PC-3 (cell line): Measurements from ENCODE around the gene CABLES1. TPM values are rescaled to one million over a fixed set of nuclear protein-coding genes. Genes with fewer than 3 reads are reported as not detected.

Source experiments
- ATAC-seq: fragments of 200-7000 bp; cut with Tn5 transposase; 2 replicates; pipeline ENCODE4 v1.9.1; 2020; ENCODE audit warnings: mild to moderate bottlenecking, moderate library complexity
- BruUV-seq: library from RNA; stranded (reverse); fragments of 400-500 nt; replicated peaks from 2 replicates; lab custom pipeline; 2021; lab: Mats Ljungman, UMichigan
- CTCF ChIA-PET: fragments of 300-600 bp; sonication (Branson Sonifier 250); formaldehyde crosslinking; loops from one replicate; lab custom pipeline; 2022; ENCODE audit warnings: antibody characterized with exemption; lab: Charles Lee
- POLR2A ChIA-PET: fragments of 300-600 bp; sonication (Branson Sonifier 250); formaldehyde crosslinking; loops from one replicate; lab custom pipeline; 2022; ENCODE audit warnings: antibody characterized with exemption; ENCODE audit not compliant: unreplicated experiment; lab: Charles Lee
- DNase-seq: peaks from one replicate; pipeline ENCODE4 v3.0.0-alpha.2; 2015
- H2AFZ ChIP-seq: fragments of 300-600 bp; sonication (generic); 2 replicates; pipeline ENCODE4 v1.6.0; 2016; ENCODE audit warnings: antibody characterized with exemption, low read length
- H3F3A ChIP-seq: fragments of 300-600 bp; sonication (generic); one replicate; pipeline ENCODE4 v1.6.0; 2017; ENCODE audit warnings: antibody characterized with exemption, low read length, control low read depth, mild to moderate bottlenecking; ENCODE audit not compliant: unreplicated experiment
- H3K27ac ChIP-seq: fragments of 300-600 bp; sonication (generic); 2 replicates; pipeline ENCODE4 v1.5.1; 2016; ENCODE audit warnings: mild to moderate bottlenecking, low read length
- H3K27me3 ChIP-seq: fragments of 300-600 bp; sonication (generic); 2 replicates; pipeline ENCODE4 v1.6.1; 2016; ENCODE audit warnings: low read length, mixed read lengths
- H3K36me3 ChIP-seq: fragments of 300-600 bp; sonication (generic); 2 replicates; pipeline ENCODE4 v1.6.1; 2016; ENCODE audit warnings: low read depth, mixed run types, low read length, mixed read lengths
- H3K4me1 ChIP-seq: fragments of 300-600 bp; sonication (generic); 2 replicates; pipeline ENCODE4 v1.5.1; 2016; ENCODE audit warnings: low read length; ENCODE audit not compliant: insufficient read depth
- H3K4me2 ChIP-seq: fragments of 300-600 bp; sonication (generic); 2 replicates; pipeline ENCODE4 v1.6.0; 2016; ENCODE audit warnings: low read length
- H3K4me3 ChIP-seq: fragments of 300-600 bp; sonication (generic); 2 replicates; pipeline ENCODE4 v1.5.1; 2016; ENCODE audit warnings: mild to moderate bottlenecking, low read length, mixed read lengths
- H3K79me2 ChIP-seq: fragments of 300-600 bp; sonication (generic); 2 replicates; pipeline ENCODE4 v1.6.1; 2017; ENCODE audit warnings: low read length, mixed read lengths
- H3K9ac ChIP-seq: fragments of 300-600 bp; sonication (generic); 2 replicates; pipeline ENCODE4 v1.6.0; 2016; ENCODE audit warnings: mild to moderate bottlenecking, low read length
- H3K9me2 ChIP-seq: fragments of 300-600 bp; sonication (generic); replicated peaks from 2 replicates; pipeline ENCODE4 v1.6.1; 2016; ENCODE audit warnings: mixed run types, low read length, mixed read lengths
- H3K9me3 ChIP-seq: fragments of 300-600 bp; sonication (generic); 2 replicates; pipeline ENCODE4 v1.6.1; 2016; ENCODE audit warnings: low read length, mixed read lengths
- H4K20me1 ChIP-seq: fragments of 300-600 bp; sonication (generic); 2 replicates; pipeline ENCODE4 v1.6.1; 2016; ENCODE audit warnings: low read length, mixed read lengths
- EZH2 ChIP-seq: fragments of 300-600 bp; sonication (generic); IDR thresholded peaks from one replicate; pipeline ENCODE4 v1.6.1; 2017; ENCODE audit warnings: antibody characterized with exemption, mild to moderate bottlenecking, low read length; ENCODE audit not compliant: unreplicated experiment
- EZH2phosphoT487 ChIP-seq: fragments of 300-600 bp; sonication (generic); IDR thresholded peaks from 2 replicates; pipeline ENCODE4 v1.6.1; 2018; ENCODE audit warnings: mild to moderate bottlenecking, antibody characterized with exemption, low read length, borderline replicate concordance
- intact Hi-C: fragments of 100-400 bp; cut with micrococcal nuclease; formaldehyde crosslinking; loops from 2 replicates; pipeline ENCODE4 v1.9.0; 2023
- total RNA-seq: library from RNA; depleted of rRNA; stranded (reverse); fragments of >200 nt; gene quantifications from 2 replicates; pipeline ENCODE4 v1.2.3, GENCODE V29; 2014
- TF ChIP-seq, protein P1 (sequence below): fragments of 300-600 bp; sonication (generic); conservative IDR thresholded peaks from 2 replicates; pipeline ENCODE4 v1.5.1; 2017; ENCODE audit warnings: antibody characterized with exemption, low read depth, mild to moderate bottlenecking, low read length

The CABLES1 gene
- total RNA-seq, 1 experiment from 2014 or later = 18.6 TPM

DNA sequence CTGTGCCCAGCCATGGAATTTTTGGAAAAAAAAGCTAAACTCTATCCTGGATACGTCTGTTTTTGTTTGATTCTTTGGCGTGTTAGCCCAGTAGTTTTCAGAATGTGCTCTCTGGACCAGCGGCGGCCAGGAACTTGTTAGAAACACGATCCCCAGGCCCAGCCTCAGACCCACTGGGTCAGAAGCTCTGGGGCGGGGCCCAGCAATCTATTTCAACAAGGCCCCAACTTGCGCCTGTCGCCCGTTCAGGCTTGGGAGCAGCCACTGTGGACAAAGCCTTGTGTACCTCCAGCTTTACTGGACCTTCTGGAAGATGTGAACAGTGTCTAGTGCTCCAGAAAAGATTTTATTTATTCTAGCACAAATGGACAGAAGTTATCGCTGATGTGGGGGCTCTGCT, 14.3 kb downstream of the CABLES1 start:
- H3K4me3 ChIP-seq = no peak overlapping the region
- no peak overlapping the region for H2AFZ ChIP-seq
- no peaks in the 10 kb centered on the region for H3F3A ChIP-seq
- peaks cover 5% of the 10 kb centered on the region for H3K4me1 ChIP-seq
- H3K27ac ChIP-seq = no peak overlapping the region
- BruUV-seq = no TSS peak
- H3K9ac ChIP-seq = no peak overlapping the region
- peaks cover 25% of the 10 kb centered on the region for H3K79me2 ChIP-seq
- intact Hi-C loops = no loop called here
- TF ChIP-seq, protein P1, sequence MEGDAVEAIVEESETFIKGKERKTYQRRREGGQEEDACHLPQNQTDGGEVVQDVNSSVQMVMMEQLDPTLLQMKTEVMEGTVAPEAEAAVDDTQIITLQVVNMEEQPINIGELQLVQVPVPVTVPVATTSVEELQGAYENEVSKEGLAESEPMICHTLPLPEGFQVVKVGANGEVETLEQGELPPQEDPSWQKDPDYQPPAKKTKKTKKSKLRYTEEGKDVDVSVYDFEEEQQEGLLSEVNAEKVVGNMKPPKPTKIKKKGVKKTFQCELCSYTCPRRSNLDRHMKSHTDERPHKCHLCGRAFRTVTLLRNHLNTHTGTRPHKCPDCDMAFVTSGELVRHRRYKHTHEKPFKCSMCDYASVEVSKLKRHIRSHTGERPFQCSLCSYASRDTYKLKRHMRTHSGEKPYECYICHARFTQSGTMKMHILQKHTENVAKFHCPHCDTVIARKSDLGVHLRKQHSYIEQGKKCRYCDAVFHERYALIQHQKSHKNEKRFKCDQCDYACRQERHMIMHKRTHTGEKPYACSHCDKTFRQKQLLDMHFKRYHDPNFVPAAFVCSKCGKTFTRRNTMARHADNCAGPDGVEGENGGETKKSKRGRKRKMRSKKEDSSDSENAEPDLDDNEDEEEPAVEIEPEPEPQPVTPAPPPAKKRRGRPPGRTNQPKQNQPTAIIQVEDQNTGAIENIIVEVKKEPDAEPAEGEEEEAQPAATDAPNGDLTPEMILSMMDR = no peak
- TF ChIP-seq EZH2 = no peak
- no peak for TF ChIP-seq EZH2phosphoT487
- POLR2A ChIA-PET = no interaction called here
- no peak for ATAC-seq
- H3K4me2 ChIP-seq = no peak overlapping the region
- CTCF ChIA-PET = no interaction called here
- no peaks in the 10 kb centered on the region for H3K9me2 ChIP-seq
- no peak for DNase-seq
- H4K20me1 ChIP-seq = no peaks in the 10 kb centered on the region
- H3K27me3 ChIP-seq = no peaks in the 10 kb centered on the region
- no peaks in the 10 kb centered on the region for H3K9me3 ChIP-seq
- no peaks in the 10 kb centered on the region for H3K36me3 ChIP-seq

DNA sequence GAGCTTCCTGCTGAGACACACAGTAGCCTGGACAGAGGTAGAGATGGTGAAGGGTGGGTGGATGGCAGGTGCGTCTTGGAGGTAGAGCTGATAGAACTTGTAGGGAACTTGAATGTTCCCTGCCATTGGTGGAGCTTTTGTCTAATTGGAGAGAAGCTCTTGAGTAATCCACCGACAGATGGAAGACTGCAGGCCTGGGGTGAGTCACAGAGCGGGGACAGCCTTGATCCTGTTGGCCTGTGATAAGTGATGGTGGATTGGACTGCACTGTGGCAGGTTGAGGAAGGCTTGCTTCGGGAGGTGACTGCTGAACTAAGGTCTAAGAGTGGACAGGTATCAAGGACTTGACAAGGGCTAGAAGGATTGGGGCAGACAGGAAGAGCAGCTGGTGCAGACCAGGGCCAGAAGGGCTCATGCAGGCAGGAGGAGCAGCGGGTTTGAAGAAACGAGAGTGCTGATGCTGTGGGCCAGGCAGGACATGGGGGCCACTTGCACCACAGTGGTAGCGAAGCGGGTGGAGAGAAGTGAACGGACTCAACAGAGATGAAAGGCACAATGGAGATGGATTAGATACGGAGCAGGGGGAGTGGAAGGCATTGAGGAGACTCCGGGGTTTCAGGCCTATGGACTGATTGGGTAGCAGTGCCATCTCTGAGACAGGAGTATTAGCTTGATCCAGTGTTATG, 16.3 kb downstream of the CABLES1 start:
- H3K9me2 ChIP-seq = no peaks in the 10 kb centered on the region
- ChIA-PET CTCF (no interaction called here), POLR2A (no interaction called here)
- H3K79me2 ChIP-seq = peaks cover 27% of the 10 kb centered on the region
- no peak overlapping the region for H3K9ac ChIP-seq
- H3K4me3 ChIP-seq = no peak overlapping the region
- H2AFZ ChIP-seq = no peak overlapping the region
- TF ChIP-seq, protein P1 = no peak
- TF ChIP-seq EZH2 (no peak), EZH2phosphoT487 (no peak)
- H3K4me1 ChIP-seq = peaks cover 19% of the 10 kb centered on the region
- no peaks in the 10 kb centered on the region for H3K36me3 ChIP-seq
- H3K27me3 ChIP-seq = no peaks in the 10 kb centered on the region
- no peaks in the 10 kb centered on the region for H4K20me1 ChIP-seq
- H3F3A ChIP-seq = no peaks in the 10 kb centered on the region
- intact Hi-C loops = no loop called here
- no peak overlapping the region for H3K4me2 ChIP-seq
- ATAC-seq = no peak
- no TSS peak for BruUV-seq
- no peak for DNase-seq
- no peak overlapping the region for H3K27ac ChIP-seq
- H3K9me3 ChIP-seq = no peaks in the 10 kb centered on the region

DNA sequence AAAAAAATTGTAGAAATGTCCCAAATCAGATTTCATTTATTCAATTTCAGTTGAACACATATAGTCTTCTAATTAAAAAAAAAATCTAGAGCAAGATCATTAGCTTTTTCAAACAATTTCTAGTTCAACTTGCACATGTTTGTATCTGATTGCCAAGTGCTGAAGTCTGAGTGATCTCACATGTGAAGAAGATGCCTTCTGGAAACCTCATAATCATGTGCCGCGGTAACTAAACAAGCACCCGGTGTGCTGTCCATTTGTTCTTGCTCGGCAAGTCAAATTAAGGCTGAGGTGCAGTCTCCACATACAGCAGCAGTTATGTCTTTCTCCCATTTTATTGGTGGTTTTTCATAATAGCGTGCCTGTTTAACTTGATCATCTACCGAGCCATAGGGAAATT, 18.7 kb downstream of the CABLES1 start:
- no peak for ATAC-seq

More for the DNA sequence above, 18.7 kb downstream of the CABLES1 start:
- no peak overlapping the region for H3K4me2 ChIP-seq
- ChIA-PET POLR2A (no interaction called here), CTCF (no interaction called here)
- intact Hi-C loops = no loop called here
- H4K20me1 ChIP-seq = no peaks in the 10 kb centered on the region
- H3K4me1 ChIP-seq = peaks cover 19% of the 10 kb centered on the region
- H3K4me3 ChIP-seq = no peak overlapping the region
- H3F3A ChIP-seq = no peaks in the 10 kb centered on the region
- no peaks in the 10 kb centered on the region for H3K36me3 ChIP-seq
- H3K27ac ChIP-seq = no peak overlapping the region
- H3K9me3 ChIP-seq = no peaks in the 10 kb centered on the region
- H3K27me3 ChIP-seq = no peaks in the 10 kb centered on the region
- DNase-seq = no peak
- no peak overlapping the region for H3K9ac ChIP-seq
- H3K9me2 ChIP-seq = no peaks in the 10 kb centered on the region
- H3K79me2 ChIP-seq = peaks cover 19% of the 10 kb centered on the region
- TF ChIP-seq, protein P1 = no peak
- TF ChIP-seq EZH2 (no peak), EZH2phosphoT487 (no peak)
- BruUV-seq = no TSS peak
- no peak overlapping the region for H2AFZ ChIP-seq
